A673 (cell line): ENCODE results near the gene EIF5A. TPM values are rescaled to one million over a fixed set of nuclear protein-coding genes. Genes with fewer than 3 reads are reported as not detected.
A peak's percentile ranks its signal among the peaks of the same experiment; 100 is the strongest.

ENCODE experiments used
- BruUV-seq: library from RNA; stranded (reverse); fragments of 400-500 nt; replicated peaks from 2 replicates; lab custom pipeline; 2021; lab: Mats Ljungman, UMichigan
- CTCF ChIA-PET: fragments of 300-600 bp; sonication (Branson Sonifier 250); formaldehyde crosslinking; loops from one replicate; lab custom pipeline; 2022; ENCODE audit warnings: antibody characterized with exemption; lab: Charles Lee
- POLR2A ChIA-PET: fragments of 300-600 bp; sonication (Branson Sonifier 250); formaldehyde crosslinking; loops from one replicate; lab custom pipeline; 2022; ENCODE audit warnings: antibody characterized with exemption; ENCODE audit not compliant: low non-redundant PET; lab: Charles Lee
- DNase-seq: peaks from one replicate; pipeline ENCODE4 v3.0.0-alpha.2; 2015; ENCODE audit warnings: low spot score
- H3K27ac ChIP-seq: fragments of 200-600 bp; sonication (generic); 2 replicates; pipeline ENCODE4 v1.5.1; 2016; ENCODE audit warnings: mixed run types, low read depth, mild to moderate bottlenecking, mixed read lengths, antibody characterized with exemption, low read length; ENCODE audit not compliant: poor library complexity, severe bottlenecking
- H3K27me3 ChIP-seq: fragments of 200-600 bp; sonication (generic); replicated peaks from 2 replicates; pipeline ENCODE4 v1.6.1; 2017; ENCODE audit warnings: mixed run types, low read depth, mild to moderate bottlenecking, mixed read lengths, antibody characterized with exemption, low read length; ENCODE audit not compliant: insufficient read depth, poor library complexity
- H3K36me3 ChIP-seq: fragments of 200-600 bp; sonication (generic); 2 replicates; pipeline ENCODE4 v1.6.1; 2016; ENCODE audit warnings: mixed run types, mild to moderate bottlenecking, mixed read lengths, antibody characterized with exemption, low read length; ENCODE audit not compliant: insufficient read depth, poor library complexity, severe bottlenecking
- H3K4me1 ChIP-seq: fragments of 200-600 bp; sonication (generic); 2 replicates; pipeline ENCODE4 v1.6.1; 2017; ENCODE audit warnings: mixed run types, mild to moderate bottlenecking, mixed read lengths, antibody characterized with exemption, low read length; ENCODE audit not compliant: insufficient read depth, poor library complexity, severe bottlenecking
- H3K4me3 ChIP-seq: fragments of 200-600 bp; sonication (generic); 2 replicates; pipeline ENCODE4 v1.5.1; 2016; ENCODE audit warnings: low read depth, mixed run types, mild to moderate bottlenecking, mixed read lengths, low read length; ENCODE audit not compliant: poor library complexity, severe bottlenecking
- H3K9me3 ChIP-seq: fragments of 200-600 bp; sonication (generic); 2 replicates; pipeline ENCODE4 v1.6.1; 2016; ENCODE audit warnings: mixed run types, low read depth, mild to moderate bottlenecking, mixed read lengths, antibody characterized with exemption, low read length; ENCODE audit not compliant: poor library complexity, severe bottlenecking
- EZH2 ChIP-seq: fragments of 200-600 bp; sonication (generic); IDR thresholded peaks from 2 replicates; pipeline ENCODE4 v1.6.1; 2017; ENCODE audit warnings: borderline replicate concordance, low read depth, mild to moderate bottlenecking, mixed read lengths, antibody characterized with exemption, low read length; ENCODE audit not compliant: poor library complexity, severe bottlenecking
- intact Hi-C: fragments of 100-400 bp; cut with micrococcal nuclease; formaldehyde crosslinking; loops from one replicate; pipeline ENCODE4 v1.10.0; 2022; ENCODE audit not compliant: unreplicated experiment
- total RNA-seq: library from RNA; stranded (reverse); gene quantifications from 2 replicates; pipeline ENCODE4 v1.2.3, GENCODE V29; 2021
- TF ChIP-seq, protein P1 (sequence below): fragments of 300-800, 200-600 bp; sonication (generic); conservative IDR thresholded peaks from 2 replicates; pipeline ENCODE4 v1.5.1; 2017; ENCODE audit warnings: low read depth, mild to moderate bottlenecking, antibody characterized with exemption, low read length, moderate library complexity, mixed read lengths

EIF5A gene
- total RNA-seq, 1 experiment from 2014 or later = 1,128 TPM

DNA sequence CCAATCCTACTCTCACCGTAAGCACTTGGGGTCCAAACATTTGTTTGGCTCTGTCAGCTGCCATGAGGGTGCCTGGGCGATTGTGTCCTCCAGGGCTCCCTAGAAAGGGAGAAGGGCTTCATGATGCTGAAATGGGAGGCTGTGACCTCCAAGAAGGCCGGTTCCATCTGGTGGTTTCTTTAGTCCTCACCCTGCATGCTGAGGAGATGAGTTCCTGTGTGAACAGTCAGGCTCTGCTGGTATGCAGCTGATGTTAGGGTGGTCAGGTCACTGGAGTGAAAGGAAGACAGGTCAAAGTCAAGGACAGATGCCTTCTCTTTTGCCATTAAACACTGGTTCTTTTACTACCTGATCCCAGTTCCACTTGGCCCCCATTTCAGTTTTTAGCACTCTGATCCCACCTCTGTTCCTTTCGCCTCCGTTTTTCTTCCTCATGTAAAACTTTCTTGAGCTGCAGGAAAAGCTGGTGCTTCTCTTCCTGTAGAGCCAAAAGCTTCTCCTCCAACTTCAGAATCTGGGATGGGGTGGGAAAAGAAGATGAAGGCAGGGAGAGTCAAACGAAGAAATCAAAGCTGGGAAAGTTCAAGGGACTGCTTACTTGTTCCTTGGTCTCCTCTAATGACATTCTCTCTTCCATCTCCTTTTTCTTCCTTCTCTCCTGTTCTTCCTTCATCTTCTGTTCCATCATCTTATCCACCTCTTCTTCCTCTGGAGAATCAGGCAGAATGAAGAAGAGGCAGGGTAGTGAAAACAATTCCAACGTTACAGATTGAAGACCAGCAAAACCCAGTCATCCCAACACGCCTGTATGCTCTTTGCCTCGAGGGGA, 6.7 kb downstream of the EIF5A start:
- intact Hi-C loops = no loop called here
- no peak for DNase-seq
- BruUV-seq = TSS peak; percentile 75

DNA sequence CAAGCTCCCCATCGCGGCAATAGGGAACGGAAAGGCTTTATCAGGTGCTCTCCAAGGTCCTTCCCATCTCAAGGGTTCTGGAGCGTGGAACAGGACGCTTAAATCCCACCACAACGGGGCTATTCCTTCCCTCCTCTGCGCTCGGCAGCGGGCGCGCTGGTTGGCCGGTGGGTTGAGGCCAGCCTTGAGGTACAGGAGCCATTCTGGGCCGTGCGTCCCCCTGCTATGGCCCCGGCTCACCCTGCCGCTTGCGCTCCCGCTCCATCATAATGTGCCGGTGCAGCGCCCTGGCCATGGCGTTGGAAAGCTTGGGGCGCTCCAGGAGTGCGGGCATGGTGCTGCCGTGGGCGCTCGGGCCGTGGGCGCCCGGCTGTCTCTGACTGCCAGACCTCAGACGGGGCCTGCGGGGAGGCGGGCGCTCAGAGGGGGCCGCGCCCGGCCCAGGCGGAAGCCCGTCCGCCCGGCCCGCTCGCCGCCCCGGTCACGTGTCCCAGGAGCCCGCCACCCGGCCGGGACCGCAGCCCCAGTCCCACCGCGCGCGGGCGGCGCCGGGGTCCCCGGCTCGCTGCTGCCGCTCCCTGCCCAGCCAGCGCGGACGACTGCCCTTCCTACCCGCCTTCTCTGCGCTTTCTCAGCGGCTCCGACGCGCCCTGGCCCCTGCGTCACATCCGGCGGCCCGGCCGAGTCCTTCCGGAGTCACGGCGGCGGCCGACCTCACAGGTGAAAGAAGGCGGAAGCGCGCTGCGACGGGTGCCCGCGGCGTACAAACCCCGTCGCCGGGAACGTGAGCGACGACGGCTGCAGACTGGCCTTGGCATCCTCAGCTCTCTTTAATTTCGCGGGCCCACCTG, 7.5 kb downstream of the EIF5A start, which contains the start of gene GPS2:
TSS of gene GPS2 (minus strand) at position 642 of the 851 bp plus-strand sequence. CDS start at position 334, 308 bp downstream.
- DNase-seq = peak; percentile 94
- Histone ChIP-seq H3K27ac (peak within 1 kb of the TSS; percentile 86), H3K36me3 (peaks cover 66% of the 10 kb centered on the region), H3K4me3 (peak within 1 kb of the TSS; percentile 83), H3K9me3 (no peaks in the 10 kb centered on the region), H3K27me3 (no peaks in the 10 kb centered on the region), H3K4me1 (peaks cover 17% of the 10 kb centered on the region)
- TF ChIP-seq EZH2 = no peak
- TF ChIP-seq, protein P1, sequence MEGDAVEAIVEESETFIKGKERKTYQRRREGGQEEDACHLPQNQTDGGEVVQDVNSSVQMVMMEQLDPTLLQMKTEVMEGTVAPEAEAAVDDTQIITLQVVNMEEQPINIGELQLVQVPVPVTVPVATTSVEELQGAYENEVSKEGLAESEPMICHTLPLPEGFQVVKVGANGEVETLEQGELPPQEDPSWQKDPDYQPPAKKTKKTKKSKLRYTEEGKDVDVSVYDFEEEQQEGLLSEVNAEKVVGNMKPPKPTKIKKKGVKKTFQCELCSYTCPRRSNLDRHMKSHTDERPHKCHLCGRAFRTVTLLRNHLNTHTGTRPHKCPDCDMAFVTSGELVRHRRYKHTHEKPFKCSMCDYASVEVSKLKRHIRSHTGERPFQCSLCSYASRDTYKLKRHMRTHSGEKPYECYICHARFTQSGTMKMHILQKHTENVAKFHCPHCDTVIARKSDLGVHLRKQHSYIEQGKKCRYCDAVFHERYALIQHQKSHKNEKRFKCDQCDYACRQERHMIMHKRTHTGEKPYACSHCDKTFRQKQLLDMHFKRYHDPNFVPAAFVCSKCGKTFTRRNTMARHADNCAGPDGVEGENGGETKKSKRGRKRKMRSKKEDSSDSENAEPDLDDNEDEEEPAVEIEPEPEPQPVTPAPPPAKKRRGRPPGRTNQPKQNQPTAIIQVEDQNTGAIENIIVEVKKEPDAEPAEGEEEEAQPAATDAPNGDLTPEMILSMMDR = no peak
- intact Hi-C loops = no loop called here
- CTCF ChIA-PET = no interaction called here
- no TSS peak for BruUV-seq
- POLR2A ChIA-PET = interaction anchor here (0.6 kb wide), 1 partner anchor 52 kb away, joined by 3 read pairs; no protein-coding TSS in a partner anchor

More for the DNA sequence above, 6.7 kb downstream of the EIF5A start:
- Histone ChIP-seq H3K27me3 (no peaks in the 10 kb centered on the region), H3K36me3 (peaks cover 73% of the 10 kb centered on the region), H3K4me3 (peak overlapping the region; percentile 83), H3K4me1 (peaks cover 25% of the 10 kb centered on the region), H3K27ac (peak overlapping the region; percentile 86), H3K9me3 (no peaks in the 10 kb centered on the region)
- POLR2A ChIA-PET = no interaction called here
- TF ChIP-seq, protein P1 = no peak
- no peak for TF ChIP-seq EZH2
- CTCF ChIA-PET = no interaction called here

DNA sequence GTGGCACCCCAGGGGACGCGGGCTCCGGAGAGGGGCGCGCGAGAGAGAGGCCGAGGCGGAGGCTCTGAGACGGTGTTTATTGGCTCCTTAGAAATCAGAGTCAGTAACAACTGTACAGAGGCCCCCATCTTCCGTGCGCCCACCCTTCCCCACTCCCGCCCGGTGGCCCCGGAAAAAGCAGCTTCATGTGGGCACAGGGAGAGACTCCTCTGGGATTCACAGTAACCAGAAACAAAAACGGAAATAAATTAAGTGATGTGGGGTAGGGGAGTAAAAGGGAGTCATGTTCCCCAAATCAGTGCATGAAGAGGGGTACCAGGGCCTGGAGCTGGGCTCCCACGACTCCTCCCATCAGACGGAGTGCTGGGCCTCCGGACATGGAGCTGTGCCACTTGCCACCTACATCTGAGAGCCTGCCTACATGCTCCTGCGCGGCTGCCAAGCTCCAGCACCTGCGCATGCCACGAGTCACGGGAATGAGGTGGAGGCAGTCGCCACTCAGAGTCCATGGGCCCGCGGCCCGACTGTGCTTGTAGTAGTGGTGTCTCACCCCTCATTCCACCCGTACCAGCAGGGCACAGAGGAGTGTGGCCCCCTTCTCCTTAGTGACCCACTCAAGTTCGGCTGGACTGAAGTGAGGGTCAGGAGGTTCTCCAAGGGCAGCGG, 8.3 kb downstream of the EIF5A start:
- peaks cover 60% of the 10 kb centered on the region for H3K36me3 ChIP-seq

More for the DNA sequence above, 8.3 kb downstream of the EIF5A start:
- Histone ChIP-seq H3K27me3 (no peaks in the 10 kb centered on the region), H3K27ac (peak overlapping the region; percentile 86), H3K4me3 (peak overlapping the region; percentile 83), H3K9me3 (no peaks in the 10 kb centered on the region), H3K4me1 (peaks cover 9% of the 10 kb centered on the region)
- intact Hi-C loops = no loop called here
- POLR2A ChIA-PET = interaction anchor here (0.6 kb wide), 2 partner anchors 11 to 53 kb away, joined by 3 to 12 read pairs; no protein-coding TSS in a partner anchor
- DNase-seq = no peak
- CTCF ChIA-PET = no interaction called here
- BruUV-seq = no TSS peak
- no peak for TF ChIP-seq EZH2
- TF ChIP-seq, protein P1 = no peak
